ENCODE data around the gene COX7A2L.

- no peak for TF ChIP-seq CTCF (IDR thresholded peaks at IDR 0.05; ENCODE audit: low read length)
- no peak for TF ChIP-seq EZH2 (IDR thresholded peaks at IDR 0.05; ENCODE audit: borderline replicate concordance, low read length)
Observed at GRCh38 chr2:42315844-42316470, 45.1 kb downstream of the COX7A2L start.
